ENCODE results near the gene CACNB2.

DNA sequence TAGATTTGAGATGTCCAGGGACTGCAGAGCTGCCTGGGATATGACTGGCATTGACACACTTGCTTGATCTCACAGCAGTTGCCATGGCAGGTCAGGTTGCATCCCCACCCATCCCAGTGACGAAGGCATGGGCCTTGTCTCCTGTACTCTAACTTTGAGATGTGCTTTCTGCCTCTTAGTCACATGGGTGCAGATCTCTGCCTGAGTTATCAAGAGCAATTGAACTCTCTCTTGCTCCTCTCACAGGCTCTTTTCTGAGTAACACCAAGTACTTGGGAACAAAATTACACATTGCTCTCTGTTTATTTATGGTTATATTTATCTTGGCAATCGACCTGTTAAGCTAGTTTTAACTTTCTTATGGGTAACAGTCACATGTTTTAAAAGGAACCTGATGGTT lies 273.8 kb downstream of the CACNB2 start:
- TF ChIP-seq, protein P1, sequence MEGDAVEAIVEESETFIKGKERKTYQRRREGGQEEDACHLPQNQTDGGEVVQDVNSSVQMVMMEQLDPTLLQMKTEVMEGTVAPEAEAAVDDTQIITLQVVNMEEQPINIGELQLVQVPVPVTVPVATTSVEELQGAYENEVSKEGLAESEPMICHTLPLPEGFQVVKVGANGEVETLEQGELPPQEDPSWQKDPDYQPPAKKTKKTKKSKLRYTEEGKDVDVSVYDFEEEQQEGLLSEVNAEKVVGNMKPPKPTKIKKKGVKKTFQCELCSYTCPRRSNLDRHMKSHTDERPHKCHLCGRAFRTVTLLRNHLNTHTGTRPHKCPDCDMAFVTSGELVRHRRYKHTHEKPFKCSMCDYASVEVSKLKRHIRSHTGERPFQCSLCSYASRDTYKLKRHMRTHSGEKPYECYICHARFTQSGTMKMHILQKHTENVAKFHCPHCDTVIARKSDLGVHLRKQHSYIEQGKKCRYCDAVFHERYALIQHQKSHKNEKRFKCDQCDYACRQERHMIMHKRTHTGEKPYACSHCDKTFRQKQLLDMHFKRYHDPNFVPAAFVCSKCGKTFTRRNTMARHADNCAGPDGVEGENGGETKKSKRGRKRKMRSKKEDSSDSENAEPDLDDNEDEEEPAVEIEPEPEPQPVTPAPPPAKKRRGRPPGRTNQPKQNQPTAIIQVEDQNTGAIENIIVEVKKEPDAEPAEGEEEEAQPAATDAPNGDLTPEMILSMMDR (IDR thresholded peaks at IDR 0.05) = no peak
- TF ChIP-seq EP300 (IDR thresholded peaks at IDR 0.05) (no peak), POLR2A (IDR thresholded peaks at IDR 0.05) (no peak)
